Measurements from ENCODE around the gene OCLN.
A peak's percentile ranks its signal among the peaks of the same experiment; 100 is the strongest.
"Not testable (repeated sequence)": the region's sequence is repeated elsewhere in the genome, so short reads cannot be mapped to it uniquely, and the experiment has no call there.

Gene OCLN

DNA sequence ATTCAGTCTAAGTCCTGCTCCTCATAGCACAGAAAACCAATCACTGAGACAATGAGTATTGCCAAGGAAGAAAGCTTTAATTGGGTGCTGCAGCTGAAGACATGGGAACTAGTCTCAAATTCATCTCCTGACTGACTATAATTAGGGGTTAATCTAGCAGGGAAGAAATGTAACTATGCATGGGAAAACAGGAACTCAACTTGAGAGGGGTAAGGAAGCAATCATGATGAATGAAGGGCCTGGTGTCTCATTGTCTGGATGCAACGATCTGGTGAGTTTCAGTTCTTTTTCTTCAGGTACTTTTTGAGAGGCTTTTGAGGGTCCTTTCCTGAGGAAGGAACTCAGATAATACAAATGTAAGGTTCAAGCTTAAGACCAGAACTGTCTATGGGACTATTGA, 24.0 kb upstream of the OCLN start:
- Mint-ChIP-seq H3K27me3 (no peaks in the 10 kb centered on the region), H3K27ac (no peak overlapping the region)
- intact Hi-C loops (cut with micrococcal nuclease): no loop called here

DNA sequence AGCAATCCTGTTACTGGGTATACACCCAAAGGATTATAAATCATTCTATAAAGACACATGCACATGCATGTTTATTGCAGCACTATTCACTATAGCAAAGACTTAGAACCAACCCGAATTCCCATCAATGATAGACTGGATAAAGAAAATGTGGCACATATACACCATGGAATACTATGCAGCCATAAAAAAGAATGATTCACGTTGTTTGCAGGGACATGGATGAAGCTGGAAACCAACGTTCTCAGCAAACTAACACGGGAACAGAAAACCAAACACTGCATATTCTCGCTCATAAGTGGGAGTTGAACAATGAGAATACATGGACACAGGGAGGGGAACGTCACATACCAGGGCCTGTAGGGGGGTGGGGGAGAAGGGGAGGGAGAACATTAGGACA, 21.1 kb upstream of the OCLN start:
- intact Hi-C loops (cut with micrococcal nuclease); H3K9me3 Mint-ChIP-seq; H3K27ac Mint-ChIP-seq: not testable (repeated sequence)

More for the DNA sequence above, 24.0 kb upstream of the OCLN start:
- H3K4me3 Mint-ChIP-seq: no peak overlapping the region
- H3K9me3 Mint-ChIP-seq: peaks cover 6% of the 10 kb centered on the region
- no peaks in the 10 kb centered on the region for H3K36me3 Mint-ChIP-seq (ENCODE audit: low read depth)
- H3K4me1 Mint-ChIP-seq (ENCODE audit: low read depth): peaks cover 5% of the 10 kb centered on the region

GRCh38 chr5:69472535-69473143, 20.0 kb upstream of the OCLN start:
- H3K36me3 Mint-ChIP-seq (ENCODE audit: low read depth); H3K4me1 Mint-ChIP-seq (ENCODE audit: low read depth); intact Hi-C loops (cut with micrococcal nuclease); H3K27me3 Mint-ChIP-seq; H3K27ac Mint-ChIP-seq; H3K4me3 Mint-ChIP-seq; H3K9me3 Mint-ChIP-seq: not testable (repeated sequence)

More for the DNA sequence above, 21.1 kb upstream of the OCLN start:
- H3K36me3 Mint-ChIP-seq (ENCODE audit: low read depth); H3K4me1 Mint-ChIP-seq (ENCODE audit: low read depth); H3K4me3 Mint-ChIP-seq; H3K27me3 Mint-ChIP-seq: not testable (repeated sequence)

- Mint-ChIP-seq H3K9me3 (no peaks in the 10 kb centered on the region), H3K4me1 (ENCODE audit: low read depth) (no peaks in the 10 kb centered on the region), H3K36me3 (ENCODE audit: low read depth) (no peaks in the 10 kb centered on the region), H3K4me3 (no peak overlapping the region), H3K27me3 (no peaks in the 10 kb centered on the region), H3K27ac (no peak overlapping the region)
- intact Hi-C loops (cut with micrococcal nuclease): no loop called here
Measured at GRCh38 chr5:69477170-69477569, 15.4 kb upstream of the OCLN start.

GRCh38 chr5:69478296-69478695, 14.3 kb upstream of the OCLN start:
- H3K9me3 Mint-ChIP-seq; H3K27ac Mint-ChIP-seq; H3K36me3 Mint-ChIP-seq (ENCODE audit: low read depth); H3K4me1 Mint-ChIP-seq (ENCODE audit: low read depth); H3K27me3 Mint-ChIP-seq; intact Hi-C loops (cut with micrococcal nuclease); H3K4me3 Mint-ChIP-seq: not testable (repeated sequence)

- H3K27me3 Mint-ChIP-seq: peaks cover 1% of the 10 kb centered on the region
- no peaks in the 10 kb centered on the region for H3K36me3 Mint-ChIP-seq (ENCODE audit: low read depth)
- peaks cover 7% of the 10 kb centered on the region for H3K4me1 Mint-ChIP-seq (ENCODE audit: low read depth)
- no peak overlapping the region for H3K27ac Mint-ChIP-seq
- no peak overlapping the region for H3K4me3 Mint-ChIP-seq
- intact Hi-C loops (cut with micrococcal nuclease): no loop called here
- no peaks in the 10 kb centered on the region for H3K9me3 Mint-ChIP-seq
Measured at GRCh38 chr5:69484891-69485290, 7.7 kb upstream of the OCLN start.

DNA sequence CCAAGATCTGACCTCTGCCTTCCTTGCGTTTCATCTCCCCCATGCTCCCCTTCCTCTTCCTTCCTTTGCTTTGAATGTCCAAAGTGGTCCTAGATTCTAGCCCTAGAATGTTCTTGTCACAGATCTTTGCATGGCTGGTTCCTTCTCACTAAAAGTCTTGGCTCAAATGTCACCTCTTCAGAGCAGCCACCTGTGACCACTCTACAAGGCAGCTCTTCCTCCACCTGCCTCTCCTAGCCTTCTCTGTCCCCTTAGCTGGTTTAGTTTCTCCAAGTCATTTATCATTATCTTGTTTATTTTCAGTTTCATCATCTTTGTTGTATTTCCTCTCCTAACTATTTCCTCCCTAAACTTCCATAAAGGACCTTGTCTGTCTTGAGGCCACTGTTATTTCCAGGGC, 7.1 kb upstream of the OCLN start:
- intact Hi-C loops (cut with micrococcal nuclease): no loop called here
- H3K4me3 Mint-ChIP-seq: no peak overlapping the region
- H3K36me3 Mint-ChIP-seq (ENCODE audit: low read depth): no peaks in the 10 kb centered on the region
- H3K27ac Mint-ChIP-seq: no peak overlapping the region
- no peaks in the 10 kb centered on the region for H3K9me3 Mint-ChIP-seq
- H3K27me3 Mint-ChIP-seq: peaks cover 1% of the 10 kb centered on the region
- H3K4me1 Mint-ChIP-seq (ENCODE audit: low read depth): peaks cover 7% of the 10 kb centered on the region

DNA sequence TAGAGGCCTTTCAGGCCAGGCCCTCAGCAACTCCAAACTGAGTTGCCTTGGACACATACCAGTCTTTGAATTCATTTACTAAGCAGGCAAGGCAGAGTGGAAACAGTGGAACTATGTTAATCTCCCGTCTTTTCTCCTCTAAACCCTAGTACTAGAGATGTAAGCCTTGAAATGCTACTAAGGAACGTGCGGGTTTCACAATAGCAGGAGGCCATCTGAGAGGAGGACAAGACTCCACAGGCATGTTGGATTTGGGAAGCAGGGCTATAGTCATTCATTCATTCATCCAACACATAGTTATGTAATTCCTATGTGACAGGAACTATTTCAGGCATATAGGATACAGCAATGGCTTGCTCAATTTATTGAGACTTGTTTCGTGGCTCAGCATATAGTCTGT, 3.3 kb upstream of the OCLN start:
- peaks cover 7% of the 10 kb centered on the region for H3K36me3 Mint-ChIP-seq (ENCODE audit: low read depth)
- intact Hi-C loops (cut with micrococcal nuclease): no loop called here
- H3K4me3 Mint-ChIP-seq: no peak overlapping the region
- no peak overlapping the region for H3K27ac Mint-ChIP-seq
- peaks cover 21% of the 10 kb centered on the region for H3K4me1 Mint-ChIP-seq (ENCODE audit: low read depth)
- peaks cover 31% of the 10 kb centered on the region for H3K27me3 Mint-ChIP-seq
- H3K9me3 Mint-ChIP-seq: no peaks in the 10 kb centered on the region

GRCh38 chr5:69491027-69491426, 1.6 kb upstream of the OCLN start:
- Mint-ChIP-seq H3K27me3 (peaks cover 37% of the 10 kb centered on the region), H3K4me1 (ENCODE audit: low read depth) (peaks cover 14% of the 10 kb centered on the region), H3K27ac (no peak overlapping the region), H3K4me3 (no peak overlapping the region), H3K9me3 (no peaks in the 10 kb centered on the region), H3K36me3 (ENCODE audit: low read depth) (peaks cover 7% of the 10 kb centered on the region)
- intact Hi-C loops (cut with micrococcal nuclease): loop anchor here (10.0 kb wide), 1 partner anchor 46 kb away; no protein-coding TSS in a partner anchor

GRCh38 chr5:69491838-69492390, 676 bp upstream of the OCLN start:
- no peaks in the 10 kb centered on the region for H3K9me3 Mint-ChIP-seq
- H3K27ac Mint-ChIP-seq: no peak overlapping the region
- peaks cover 14% of the 10 kb centered on the region for H3K4me1 Mint-ChIP-seq (ENCODE audit: low read depth)
- H3K36me3 Mint-ChIP-seq (ENCODE audit: low read depth): peaks cover 7% of the 10 kb centered on the region
- peaks cover 37% of the 10 kb centered on the region for H3K27me3 Mint-ChIP-seq
- intact Hi-C loops (cut with micrococcal nuclease): loop anchor here (10.0 kb wide), 1 partner anchor 47 kb away; no protein-coding TSS in a partner anchor
- peak overlapping the region; percentile 86 for H3K4me3 Mint-ChIP-seq

- Mint-ChIP-seq H3K27me3 (peaks cover 36% of the 10 kb centered on the region), H3K4me1 (ENCODE audit: low read depth) (peaks cover 14% of the 10 kb centered on the region), H3K27ac (peak overlapping the region; percentile 34), H3K4me3 (peak overlapping the region; percentile 86), H3K9me3 (no peaks in the 10 kb centered on the region), H3K36me3 (ENCODE audit: low read depth) (peaks cover 7% of the 10 kb centered on the region)
- intact Hi-C loops (cut with micrococcal nuclease): loop anchor here (10.0 kb wide), 1 partner anchor 48 kb away; no protein-coding TSS in a partner anchor
Measured at GRCh38 chr5:69492923-69493395, 369 bp downstream of the OCLN start.

GRCh38 chr5:69493396-69494133, 975 bp downstream of the OCLN start:
- Mint-ChIP-seq H3K36me3 (ENCODE audit: low read depth) (peaks cover 7% of the 10 kb centered on the region), H3K27me3 (peaks cover 36% of the 10 kb centered on the region), H3K4me1 (ENCODE audit: low read depth) (peaks cover 14% of the 10 kb centered on the region), H3K4me3 (peak overlapping the region; percentile 86), H3K27ac (peak overlapping the region; percentile 34), H3K9me3 (no peaks in the 10 kb centered on the region)
- intact Hi-C loops (cut with micrococcal nuclease): loop anchor here (10.0 kb wide), 1 partner anchor 49 kb away; no protein-coding TSS in a partner anchor

GRCh38 chr5:69494452-69494851, 1.9 kb downstream of the OCLN start:
- peaks cover 36% of the 10 kb centered on the region for H3K27me3 Mint-ChIP-seq
- H3K4me1 Mint-ChIP-seq (ENCODE audit: low read depth): peaks cover 14% of the 10 kb centered on the region
- no peaks in the 10 kb centered on the region for H3K9me3 Mint-ChIP-seq
- intact Hi-C loops (cut with micrococcal nuclease): loop anchor here (10.0 kb wide), 1 partner anchor 50 kb away; no protein-coding TSS in a partner anchor
- peaks cover 7% of the 10 kb centered on the region for H3K36me3 Mint-ChIP-seq (ENCODE audit: low read depth)
- H3K27ac Mint-ChIP-seq: no peak overlapping the region
- no peak overlapping the region for H3K4me3 Mint-ChIP-seq

DNA sequence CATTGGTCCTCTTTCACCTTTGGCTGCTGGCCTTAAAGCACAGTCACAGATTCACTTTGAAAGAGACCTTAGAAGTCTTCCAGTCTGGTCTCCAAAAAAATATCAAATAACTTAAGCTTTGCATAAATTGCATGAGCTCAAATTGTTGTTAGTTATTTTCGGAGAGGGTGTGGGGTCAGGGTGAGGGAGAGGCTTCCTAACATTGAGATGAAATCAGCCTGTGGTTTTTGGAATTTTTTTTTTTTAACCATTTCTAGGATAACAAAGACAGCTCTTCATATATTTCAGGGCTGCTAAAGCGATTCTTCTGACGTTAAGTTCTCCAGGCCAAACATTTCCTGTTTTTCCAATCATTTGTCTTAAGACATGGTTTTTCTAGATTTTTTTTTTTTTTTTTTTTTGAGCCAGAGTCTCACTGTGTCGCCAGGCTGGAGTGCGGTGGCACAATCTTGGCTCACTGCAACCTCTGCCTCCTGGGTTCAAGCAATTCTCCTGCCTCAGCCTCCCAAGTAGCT, 4.5 kb downstream of the OCLN start:
- Mint-ChIP-seq H3K27me3 (peaks cover 27% of the 10 kb centered on the region), H3K36me3 (ENCODE audit: low read depth) (peaks cover 7% of the 10 kb centered on the region), H3K9me3 (no peaks in the 10 kb centered on the region), H3K4me1 (ENCODE audit: low read depth) (peaks cover 13% of the 10 kb centered on the region), H3K4me3 (no peak overlapping the region), H3K27ac (no peak overlapping the region)
- intact Hi-C loops (cut with micrococcal nuclease): loop anchor here (10.0 kb wide), 1 partner anchor 52 kb away; no protein-coding TSS in a partner anchor
